Astrocyte of the cerebellum (primary cell): ENCODE results near the gene ATL3.
A peak's percentile ranks its signal among the peaks of the same experiment; 100 is the strongest.
"Not testable (repeated sequence)": the region's sequence is repeated elsewhere in the genome, so short reads cannot be mapped to it uniquely, and the experiment has no call there.

Source experiments
- DNase-seq: peaks from one replicate; pipeline ENCODE4 v3.0.0-alpha.2; 2011; ENCODE audit warnings: low read depth
- H3K4me3 ChIP-seq: 2 replicates; pipeline ENCODE4 v1.5.1; 2011; ENCODE audit warnings: mild to moderate bottlenecking, low read depth, low read length, moderate library complexity
- in situ Hi-C: cut with HindIII; loops from 2 replicates; pipeline ENCODE4 v1.10.0; 2017; ENCODE audit warnings: low sequenced_read_pairs
- TF ChIP-seq, protein P1 (sequence below): IDR thresholded peaks from 2 replicates; pipeline ENCODE4 v1.5.1; 2012; ENCODE audit warnings: low read length, low read depth, moderate library complexity, mild to moderate bottlenecking; ENCODE audit errors: missing control alignments

ATL3 gene

DNA sequence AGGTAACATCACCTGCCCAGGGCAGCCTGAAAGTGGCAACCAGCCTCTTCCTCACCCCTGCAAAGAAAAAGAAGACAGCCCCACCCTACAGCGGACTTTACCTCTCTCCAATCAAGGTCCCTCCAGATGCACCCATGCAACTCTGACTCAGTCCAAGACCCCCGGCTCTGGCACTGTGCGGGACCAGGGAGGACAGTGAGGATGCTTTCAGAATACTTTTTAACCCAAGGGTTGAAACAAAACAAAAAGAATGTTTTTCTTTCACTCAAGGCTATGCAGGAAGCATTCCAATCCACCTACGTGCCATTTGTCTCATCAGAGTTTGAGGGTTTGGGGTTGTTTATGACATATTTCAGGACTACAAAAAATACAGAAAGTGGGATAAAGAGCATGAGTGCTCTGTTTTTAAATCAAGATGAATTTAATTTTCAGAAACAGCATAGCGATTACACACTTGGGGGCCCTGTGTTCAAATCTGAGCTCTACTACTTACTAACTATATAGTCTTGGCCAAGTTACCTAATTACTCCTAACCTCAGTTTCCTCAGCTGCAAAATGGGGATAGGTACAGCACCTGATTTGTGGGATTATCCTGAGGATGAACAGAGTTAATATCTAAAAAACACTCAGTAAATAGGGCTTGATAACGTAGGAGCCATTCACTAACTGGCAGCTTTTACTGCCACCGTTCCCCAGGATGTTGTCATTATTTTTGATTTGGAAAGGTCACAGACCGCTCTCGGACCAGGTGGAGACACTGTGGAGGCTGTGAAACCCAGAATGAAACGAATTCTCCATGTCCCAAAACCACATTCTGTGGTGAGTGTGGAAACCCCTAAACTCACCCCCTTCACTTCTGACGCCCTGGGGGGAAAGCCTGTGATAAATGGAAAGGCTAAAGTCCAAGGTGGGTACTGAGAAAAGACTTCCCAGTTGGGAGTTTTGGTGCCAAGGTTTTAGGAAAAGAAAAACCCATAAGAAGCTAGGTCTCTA is 62.5 kb downstream of the ATL3 start:
- DNase-seq: peak; percentile 78
- H3K4me3 ChIP-seq: no peak overlapping the region

DNA sequence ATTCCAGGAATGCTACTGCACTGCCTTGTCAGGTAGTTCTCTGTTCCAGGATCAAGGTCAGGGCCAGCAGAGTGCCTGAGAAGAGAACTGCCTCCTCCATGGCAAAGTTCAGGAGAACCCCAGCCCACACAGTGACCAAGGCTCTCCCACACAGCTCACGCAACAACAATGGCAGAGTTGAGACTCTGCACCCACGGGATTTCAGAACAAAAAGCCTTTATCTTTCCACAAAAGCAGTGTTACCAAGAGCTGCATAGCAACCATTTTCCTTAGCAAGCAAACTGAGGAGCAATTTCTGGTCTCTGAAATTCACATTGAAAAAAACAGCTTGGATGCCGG is 68.0 kb downstream of the ATL3 start:
- DNase-seq: no peak
- no peak overlapping the region for H3K4me3 ChIP-seq
- TF ChIP-seq, protein P1, sequence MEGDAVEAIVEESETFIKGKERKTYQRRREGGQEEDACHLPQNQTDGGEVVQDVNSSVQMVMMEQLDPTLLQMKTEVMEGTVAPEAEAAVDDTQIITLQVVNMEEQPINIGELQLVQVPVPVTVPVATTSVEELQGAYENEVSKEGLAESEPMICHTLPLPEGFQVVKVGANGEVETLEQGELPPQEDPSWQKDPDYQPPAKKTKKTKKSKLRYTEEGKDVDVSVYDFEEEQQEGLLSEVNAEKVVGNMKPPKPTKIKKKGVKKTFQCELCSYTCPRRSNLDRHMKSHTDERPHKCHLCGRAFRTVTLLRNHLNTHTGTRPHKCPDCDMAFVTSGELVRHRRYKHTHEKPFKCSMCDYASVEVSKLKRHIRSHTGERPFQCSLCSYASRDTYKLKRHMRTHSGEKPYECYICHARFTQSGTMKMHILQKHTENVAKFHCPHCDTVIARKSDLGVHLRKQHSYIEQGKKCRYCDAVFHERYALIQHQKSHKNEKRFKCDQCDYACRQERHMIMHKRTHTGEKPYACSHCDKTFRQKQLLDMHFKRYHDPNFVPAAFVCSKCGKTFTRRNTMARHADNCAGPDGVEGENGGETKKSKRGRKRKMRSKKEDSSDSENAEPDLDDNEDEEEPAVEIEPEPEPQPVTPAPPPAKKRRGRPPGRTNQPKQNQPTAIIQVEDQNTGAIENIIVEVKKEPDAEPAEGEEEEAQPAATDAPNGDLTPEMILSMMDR: no peak
- in situ Hi-C loops: no loop called here

More for the DNA sequence above, 62.5 kb downstream of the ATL3 start:
- TF ChIP-seq, protein P1: no peak
- in situ Hi-C loops: no loop called here

DNA sequence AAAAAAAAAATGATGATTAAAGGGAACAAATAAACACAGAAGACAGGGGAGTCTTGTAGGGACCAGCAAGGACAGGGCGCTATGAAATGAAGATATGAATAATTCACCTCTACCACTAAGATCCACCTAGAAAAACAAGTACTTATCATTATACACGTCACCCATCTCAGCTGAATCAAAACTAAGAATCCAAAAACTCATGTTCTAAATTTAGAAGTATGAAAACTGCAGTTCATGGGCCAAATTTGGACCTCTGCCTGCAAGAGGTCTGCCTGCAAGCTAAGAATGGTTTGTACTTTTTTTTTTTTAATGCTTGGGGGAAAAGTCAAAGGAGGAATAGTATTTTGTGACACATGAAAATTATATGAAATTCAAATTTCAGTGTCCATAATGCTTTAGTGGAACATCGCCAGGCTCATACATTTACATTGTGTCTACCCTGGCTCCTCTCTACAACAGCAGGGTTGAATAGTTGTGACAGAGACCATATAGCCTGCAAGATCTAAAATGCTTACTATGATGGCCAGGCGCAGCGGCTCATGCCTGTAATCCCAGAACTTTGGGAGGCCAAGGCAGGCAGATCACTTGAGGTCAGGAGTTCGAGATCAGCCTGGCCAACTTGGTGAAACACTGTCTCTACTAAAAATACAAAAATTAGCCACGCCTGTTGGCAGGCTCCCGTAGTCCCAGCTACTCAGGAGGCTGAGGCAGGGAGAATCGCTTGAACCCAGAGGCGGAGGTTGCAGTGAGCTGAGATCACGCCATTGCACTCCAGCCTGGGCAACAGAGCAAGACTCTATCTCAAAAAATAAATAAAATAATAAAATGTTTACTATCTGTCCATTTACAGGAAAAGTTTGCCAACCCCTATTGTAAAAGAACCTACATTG is 68.6 kb downstream of the ATL3 start:
- H3K4me3 ChIP-seq, in situ Hi-C loops: not testable (repeated sequence)
- DNase-seq: peak; percentile 34

DNA sequence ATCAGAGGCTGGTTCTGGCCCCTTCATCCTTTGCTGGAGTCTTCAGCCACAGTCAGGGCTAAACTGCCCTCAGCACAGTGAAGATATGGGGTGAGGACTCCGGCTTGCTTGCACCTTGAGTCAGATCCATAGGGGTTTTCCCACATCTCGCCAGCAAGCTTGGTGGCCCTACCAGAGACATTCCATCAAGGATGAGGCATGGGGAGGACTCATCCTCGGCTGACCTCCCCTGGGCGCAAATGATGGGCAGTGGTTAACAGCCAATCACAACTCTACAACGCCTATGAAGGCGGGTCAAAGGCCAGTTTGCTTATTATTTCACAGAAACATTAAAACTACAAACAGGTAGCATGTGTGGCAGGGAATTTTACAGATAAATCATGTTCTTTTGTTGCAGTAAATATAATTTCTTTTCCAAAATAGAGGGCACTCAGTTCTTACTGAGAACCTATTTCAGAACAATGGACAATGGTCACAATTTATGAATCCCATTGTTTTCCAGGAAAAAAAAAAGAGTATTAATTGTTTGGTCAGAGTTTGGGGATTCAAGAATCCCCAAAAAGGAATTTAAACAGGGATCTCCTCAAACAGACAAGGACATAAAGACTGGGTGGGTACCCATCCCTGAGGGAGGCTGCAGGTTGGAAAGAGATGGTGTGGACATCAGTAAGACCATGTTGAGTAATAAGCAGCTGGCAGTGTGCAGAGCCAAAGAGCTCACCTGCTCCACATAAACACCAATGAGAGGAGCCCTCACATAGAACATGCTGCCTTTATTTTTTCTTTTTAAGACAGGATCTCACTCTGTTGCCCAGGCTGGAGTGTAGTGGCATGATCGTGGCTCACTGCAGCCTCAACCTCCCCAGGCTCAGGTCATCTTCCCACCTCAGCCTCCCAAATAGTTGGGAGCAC is 71.7 kb downstream of the ATL3 start:
- in situ Hi-C loops: no loop called here
- TF ChIP-seq, protein P1: no peak
- DNase-seq: no peak
- no peak overlapping the region for H3K4me3 ChIP-seq

DNA sequence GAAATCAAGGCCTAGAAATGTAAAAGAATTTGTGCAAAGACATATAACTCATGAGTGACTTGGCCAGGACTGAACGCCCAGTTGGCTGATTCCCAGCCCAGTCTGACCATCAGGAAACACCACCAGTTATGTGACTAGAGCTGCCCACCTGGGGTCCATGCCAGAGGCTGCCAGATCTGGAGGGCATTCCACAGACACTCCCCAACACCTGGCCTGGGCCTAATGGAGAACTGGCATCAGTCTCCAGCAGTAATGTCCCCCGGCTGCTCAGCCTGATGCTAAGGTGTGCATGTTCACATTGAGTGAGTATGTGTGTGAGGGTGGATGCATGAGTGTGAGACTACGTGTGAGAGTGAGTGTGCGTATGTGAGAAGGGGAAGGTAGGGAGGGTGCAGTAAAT is 72.6 kb downstream of the ATL3 start:
- in situ Hi-C loops: no loop called here
- no peak overlapping the region for H3K4me3 ChIP-seq
- DNase-seq: no peak
- TF ChIP-seq, protein P1: no peak

DNA sequence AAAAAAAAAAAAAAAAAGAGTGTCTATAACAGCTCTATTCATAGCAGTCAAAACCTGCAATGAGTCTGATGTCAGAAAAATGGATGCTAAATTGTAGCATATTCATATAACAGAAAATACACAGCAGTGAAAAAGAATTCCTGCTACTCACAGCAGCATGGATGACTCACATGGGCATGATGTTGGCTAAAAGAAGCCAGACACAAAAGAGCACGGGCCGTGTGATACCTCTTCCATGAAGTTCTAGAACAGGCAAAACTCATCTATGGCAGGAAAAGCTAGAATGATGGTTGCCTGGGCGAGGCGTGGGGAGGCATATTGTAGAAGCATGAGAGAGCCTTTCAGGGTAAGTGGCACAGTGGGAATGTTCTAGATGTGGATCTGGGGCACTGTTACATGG is 75.9 kb downstream of the ATL3 start:
- TF ChIP-seq, protein P1: no peak
- in situ Hi-C loops: no loop called here
- H3K4me3 ChIP-seq: no peak overlapping the region
- no peak for DNase-seq
